NCI-H1417 (cell line): ENCODE measurements around the gene HEBP2.
"Not testable (repeated sequence)": the region's sequence is repeated elsewhere in the genome, so short reads cannot be mapped to it uniquely, and the experiment has no call there.

ENCODE experiments used
- DNase-seq, 3 experiments: peaks; one replicate each; lab custom pipeline; 2025; lab: John Stamatoyannopoulos, UW

Gene HEBP2

DNA sequence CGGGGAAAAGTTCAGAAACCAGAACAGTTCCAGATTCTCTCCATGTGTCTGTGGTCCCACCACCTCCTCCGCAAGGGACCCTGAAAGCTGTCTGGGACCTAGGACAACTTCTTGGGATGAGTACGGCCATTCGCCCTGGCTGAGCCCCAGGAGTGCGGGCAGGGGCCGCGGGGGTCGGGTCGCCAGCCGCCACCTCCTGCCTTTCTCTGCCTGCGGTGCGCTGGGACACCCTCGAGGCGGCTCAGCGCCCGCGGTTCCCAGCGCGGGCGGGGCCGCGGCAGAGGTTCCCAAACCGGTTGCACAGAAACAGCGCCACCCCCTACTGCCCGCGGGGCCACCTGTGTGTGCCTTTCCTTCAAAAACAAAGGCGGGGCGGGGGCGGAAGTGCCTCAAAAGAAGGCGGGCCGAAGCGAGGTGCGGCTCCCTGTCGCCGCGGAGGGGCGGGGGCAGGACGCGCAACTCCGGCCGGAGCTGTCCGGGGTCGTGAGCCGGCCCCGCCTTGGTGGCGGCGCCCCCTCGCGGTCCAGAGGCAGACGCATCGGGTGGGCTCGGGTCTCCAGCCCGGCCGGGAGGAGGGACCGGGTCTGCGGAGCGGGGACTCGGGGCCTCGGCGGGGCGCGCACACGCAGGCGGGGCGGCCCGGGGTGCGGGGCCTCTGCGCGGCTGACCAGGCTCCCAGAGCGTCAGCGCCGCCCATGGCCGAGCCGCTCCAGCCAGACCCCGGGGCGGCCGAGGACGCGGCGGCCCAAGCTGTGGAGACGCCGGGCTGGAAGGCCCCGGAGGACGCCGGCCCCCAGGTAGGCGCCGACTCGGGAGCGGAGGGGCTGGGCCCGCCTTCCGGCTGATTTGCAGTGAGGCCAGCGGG, at the start of gene HEBP2:
HEBP2 (plus strand) TSS at position 423 of the 865 bp plus-strand sequence; CDS start at position 696, 273 bp downstream.
- peak; percentile 95 to 99 (median 99) for DNase-seq

DNA sequence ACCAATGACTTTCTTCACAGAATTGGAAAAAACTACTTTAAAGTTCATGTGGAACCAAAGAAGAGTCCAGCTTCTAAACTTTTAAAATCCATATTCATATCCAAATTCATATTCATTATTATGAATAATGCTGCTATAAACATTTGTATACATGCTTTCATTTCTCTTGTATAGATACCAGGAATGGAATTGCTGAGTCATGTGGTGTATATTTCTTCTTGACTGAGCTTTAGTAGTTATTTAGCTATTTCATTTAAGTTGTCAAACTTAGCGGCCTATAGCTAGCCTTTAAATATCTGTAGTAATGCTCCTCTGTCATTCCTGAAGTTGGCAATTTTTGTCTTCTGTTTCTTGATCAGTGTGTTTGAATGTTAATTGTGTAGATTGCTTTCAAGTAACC, 46.1 kb upstream of the HEBP2 start:
- no peak for DNase-seq

GRCh38 chr6:138368684-138369083, 35.3 kb upstream of the HEBP2 start:
- not testable (repeated sequence) for DNase-seq

GRCh38 chr6:138370631-138371451, 33.2 kb upstream of the HEBP2 start:
- DNase-seq = no peak

GRCh38 chr6:138371452-138371711, 32.6 kb upstream of the HEBP2 start:
- DNase-seq = no peak

GRCh38 chr6:138371720-138372119, 32.3 kb upstream of the HEBP2 start:
- DNase-seq = no peak

DNA sequence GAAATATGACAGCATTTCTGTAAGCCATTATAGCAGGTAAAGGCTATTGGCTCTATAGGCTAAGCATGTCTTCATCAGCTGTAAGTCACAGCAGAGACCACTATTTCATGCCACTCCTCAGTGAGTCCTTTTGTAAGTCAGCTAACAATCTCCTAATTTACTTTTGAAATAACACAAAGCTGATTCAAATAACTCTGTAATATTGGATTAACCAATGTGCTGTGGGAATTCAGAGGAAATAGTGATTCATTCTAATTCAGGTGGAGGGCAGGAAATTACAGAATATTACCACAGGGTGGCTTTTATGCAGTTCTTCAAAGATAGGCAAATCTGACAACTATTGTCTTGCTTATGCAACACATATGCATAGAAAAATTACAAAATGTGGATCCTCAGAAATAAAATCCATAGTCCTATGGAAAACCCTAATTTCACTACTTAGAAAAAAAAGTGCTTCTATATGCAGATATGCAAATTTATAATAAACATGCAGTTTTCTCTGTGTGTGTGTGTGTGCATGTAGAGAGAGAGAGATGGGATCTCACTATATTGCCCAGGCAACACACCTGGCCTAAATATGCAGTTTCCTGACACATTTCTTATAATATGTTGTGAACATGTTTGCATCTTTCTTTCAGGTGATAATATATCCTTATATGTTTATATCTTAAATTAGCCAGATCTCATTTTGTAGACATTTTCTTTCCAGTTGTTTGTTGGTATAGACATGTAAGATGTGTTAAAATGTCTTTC, 31.1 kb upstream of the HEBP2 start:
- no peak for DNase-seq

GRCh38 chr6:138374230-138374629, 29.8 kb upstream of the HEBP2 start:
- no peak for DNase-seq

DNA sequence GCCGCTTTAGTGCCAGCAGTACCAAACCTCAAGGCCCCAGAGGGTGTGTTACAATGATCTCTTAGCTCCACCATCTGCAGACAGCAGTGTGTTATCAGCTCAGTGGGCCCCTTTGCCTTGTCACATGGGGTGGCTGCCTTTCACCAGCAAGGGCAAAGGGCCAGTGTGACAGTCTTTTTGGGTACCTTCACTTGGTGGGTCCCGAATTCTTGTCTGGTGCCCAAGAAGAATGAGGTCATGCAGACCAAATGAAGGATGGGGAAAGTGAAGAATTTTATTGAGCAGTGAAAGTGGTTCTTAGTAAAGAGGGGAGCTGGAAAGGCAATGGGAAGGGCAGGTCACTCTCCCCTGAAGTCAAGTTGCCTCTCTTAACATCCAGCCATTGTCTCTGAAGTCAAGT, 29.2 kb upstream of the HEBP2 start:
- no peak for DNase-seq

- DNase-seq = no peak
Measured at GRCh38 chr6:138377042-138377441, 27.0 kb upstream of the HEBP2 start.

DNA sequence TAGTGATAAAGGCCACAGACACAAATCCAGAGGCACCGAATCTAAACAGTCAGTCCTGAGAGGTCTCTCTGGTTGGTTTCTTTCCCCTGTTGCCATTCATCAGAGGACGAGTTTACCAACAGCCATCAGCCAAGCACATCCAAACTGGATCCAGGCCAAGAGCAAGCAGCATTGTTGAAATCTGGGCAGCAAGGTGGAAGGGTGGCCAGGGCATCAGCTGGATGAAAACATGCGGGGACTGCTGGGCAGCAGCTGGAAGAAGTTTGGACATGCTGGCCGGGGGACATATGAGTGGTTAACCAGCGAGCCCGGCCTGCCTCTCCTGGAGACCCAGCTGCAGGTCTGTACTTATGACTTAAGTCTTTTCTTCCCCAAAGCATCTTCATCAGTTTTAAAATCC, 26.2 kb upstream of the HEBP2 start, which contains the start of gene SMIM28:
SMIM28 (plus strand) TSS at position 62 of the 400 bp plus-strand sequence; CDS start at position 230, 168 bp downstream.
- peak in 2 of 3 experiments; percentile 15 to 53 for DNase-seq

- peak in 2 of 3 experiments; percentile 27 to 65 for DNase-seq
Measured at GRCh38 chr6:138378463-138378862, 25.6 kb upstream of the HEBP2 start.

GRCh38 chr6:138382498-138383265, 21.3 kb upstream of the HEBP2 start:
- DNase-seq = no peak

DNA sequence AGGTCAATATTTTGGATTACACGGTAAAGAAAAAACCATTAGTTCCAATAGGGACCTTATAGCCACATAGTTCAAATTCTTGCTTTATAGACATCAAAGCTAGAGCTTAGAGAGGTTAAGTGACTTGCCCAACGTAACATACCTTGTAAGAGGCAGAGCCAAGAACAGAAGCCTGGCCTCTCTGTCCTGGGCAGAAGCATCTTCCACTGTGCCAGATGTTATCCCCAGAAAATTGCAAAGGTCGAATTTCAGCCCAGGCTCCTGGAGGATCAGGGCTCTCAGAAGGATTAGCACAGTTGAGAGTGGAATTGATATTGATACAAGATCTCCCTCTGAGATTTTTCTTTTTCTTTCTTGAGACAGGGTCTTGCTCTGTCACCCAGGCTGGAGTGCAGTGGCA, 20.2 kb upstream of the HEBP2 start:
- no peak for DNase-seq

DNA sequence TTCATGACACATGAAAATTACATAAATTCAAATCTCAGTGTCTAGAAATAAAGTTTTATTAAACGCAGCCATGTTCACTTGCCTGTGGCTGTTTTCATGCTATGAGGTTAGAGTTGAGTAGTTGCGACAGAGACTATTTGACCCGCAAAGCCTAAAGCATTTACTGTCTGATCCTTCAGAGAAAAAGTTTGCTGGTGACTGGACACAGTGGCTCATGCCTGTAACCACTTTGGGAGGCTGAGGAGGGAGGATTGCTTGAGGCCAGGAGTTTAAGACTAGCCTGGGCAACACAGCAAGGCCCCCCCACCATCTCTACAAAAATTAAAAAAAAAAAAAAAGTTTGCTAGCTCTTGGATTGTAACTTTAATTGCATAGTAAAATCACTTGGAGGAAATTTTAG, 17.1 kb upstream of the HEBP2 start:
- no peak for DNase-seq

GRCh38 chr6:138387577-138388368, 16.2 kb upstream of the HEBP2 start:
- peak in 2 of 3 experiments; percentile 53 to 85 for DNase-seq

- no peak for DNase-seq
Measured at GRCh38 chr6:138389551-138389950, 14.5 kb upstream of the HEBP2 start.

DNA sequence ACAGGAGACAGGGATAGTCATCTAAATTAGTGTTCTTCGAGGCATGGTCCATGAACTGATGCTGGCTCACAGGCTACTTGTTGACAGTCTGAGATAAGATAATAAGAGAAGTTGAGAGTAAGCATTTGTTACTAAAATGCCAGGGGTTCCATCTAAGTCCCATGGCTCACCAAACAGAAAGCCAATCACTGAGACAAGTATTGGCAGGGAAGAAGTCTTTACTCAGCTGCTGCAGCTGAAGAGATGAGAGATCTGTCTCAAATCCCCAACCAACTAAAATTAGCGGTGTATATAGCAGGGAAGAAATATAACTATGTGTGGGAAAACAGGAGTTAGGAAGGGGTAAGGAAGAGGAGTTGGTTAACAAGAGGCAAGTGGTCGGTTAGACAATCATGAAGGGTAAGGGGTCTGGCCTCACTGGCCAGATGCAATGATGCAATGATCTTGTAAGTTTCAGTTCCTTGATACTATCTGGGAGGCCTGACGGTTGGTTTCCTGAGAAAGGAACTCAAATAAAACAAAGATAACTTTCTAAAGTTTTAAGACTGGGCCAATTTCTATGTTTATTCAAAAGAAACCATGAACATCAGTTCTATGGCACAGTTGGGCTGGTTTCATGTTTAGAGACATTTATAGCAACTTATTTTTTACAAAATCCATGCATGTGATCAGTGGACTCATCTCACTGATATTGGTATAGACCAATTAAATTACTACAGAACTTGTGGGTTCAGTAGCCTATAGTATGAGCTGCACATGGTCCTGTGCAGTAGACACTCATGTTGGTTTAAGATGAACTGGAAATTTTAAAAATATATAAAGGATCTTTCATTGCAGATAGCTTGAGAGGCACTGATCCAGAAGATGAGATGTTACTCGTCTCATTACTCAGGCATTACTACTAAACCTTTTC, 9.9 kb upstream of the HEBP2 start:
- no peak for DNase-seq

DNA sequence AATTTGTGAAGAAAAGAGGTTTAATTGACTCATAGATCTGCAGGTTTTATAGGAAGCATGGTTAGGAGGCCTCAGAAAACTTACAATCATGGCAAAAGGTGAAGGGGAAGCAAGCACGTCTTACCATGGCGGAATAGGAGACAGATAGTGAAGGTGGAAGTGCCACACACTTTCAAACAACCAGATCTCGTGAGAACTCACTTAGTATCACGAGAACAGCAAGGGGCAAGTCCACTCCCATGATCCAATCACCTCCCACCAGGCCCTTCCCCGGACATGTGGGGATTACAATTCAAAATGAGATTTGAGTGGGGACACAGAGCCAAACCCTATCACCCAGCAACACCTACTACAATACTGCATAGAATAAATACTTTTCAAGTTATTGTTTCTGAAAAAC, 7.3 kb upstream of the HEBP2 start:
- no peak for DNase-seq
